A673 (cell line): Measurements from ENCODE around the gene TMC1. TPM values are rescaled to one million over a fixed set of nuclear protein-coding genes. Genes with fewer than 3 reads are reported as not detected.

Experiments
- BruUV-seq: library from RNA; stranded (reverse); fragments of 400-500 nt; replicated peaks from 2 replicates; lab custom pipeline; 2021; lab: Mats Ljungman, UMichigan
- CTCF ChIA-PET: fragments of 300-600 bp; sonication (Branson Sonifier 250); formaldehyde crosslinking; loops from one replicate; lab custom pipeline; 2022; ENCODE audit warnings: antibody characterized with exemption; lab: Charles Lee
- POLR2A ChIA-PET: fragments of 300-600 bp; sonication (Branson Sonifier 250); formaldehyde crosslinking; loops from one replicate; lab custom pipeline; 2022; ENCODE audit warnings: antibody characterized with exemption; ENCODE audit not compliant: low non-redundant PET; lab: Charles Lee
- DNase-seq: peaks from one replicate; pipeline ENCODE4 v3.0.0-alpha.2; 2015; ENCODE audit warnings: low spot score
- H3K27ac ChIP-seq: fragments of 200-600 bp; sonication (generic); 2 replicates; pipeline ENCODE4 v1.5.1; 2016; ENCODE audit warnings: mixed run types, low read depth, mild to moderate bottlenecking, mixed read lengths, antibody characterized with exemption, low read length; ENCODE audit not compliant: poor library complexity, severe bottlenecking
- H3K27me3 ChIP-seq: fragments of 200-600 bp; sonication (generic); replicated peaks from 2 replicates; pipeline ENCODE4 v1.6.1; 2017; ENCODE audit warnings: mixed run types, low read depth, mild to moderate bottlenecking, mixed read lengths, antibody characterized with exemption, low read length; ENCODE audit not compliant: insufficient read depth, poor library complexity
- H3K36me3 ChIP-seq: fragments of 200-600 bp; sonication (generic); 2 replicates; pipeline ENCODE4 v1.6.1; 2016; ENCODE audit warnings: mixed run types, mild to moderate bottlenecking, mixed read lengths, antibody characterized with exemption, low read length; ENCODE audit not compliant: insufficient read depth, poor library complexity, severe bottlenecking
- H3K4me1 ChIP-seq: fragments of 200-600 bp; sonication (generic); 2 replicates; pipeline ENCODE4 v1.6.1; 2017; ENCODE audit warnings: mixed run types, mild to moderate bottlenecking, mixed read lengths, antibody characterized with exemption, low read length; ENCODE audit not compliant: insufficient read depth, poor library complexity, severe bottlenecking
- H3K4me3 ChIP-seq: fragments of 200-600 bp; sonication (generic); 2 replicates; pipeline ENCODE4 v1.5.1; 2016; ENCODE audit warnings: low read depth, mixed run types, mild to moderate bottlenecking, mixed read lengths, low read length; ENCODE audit not compliant: poor library complexity, severe bottlenecking
- H3K9me3 ChIP-seq: fragments of 200-600 bp; sonication (generic); 2 replicates; pipeline ENCODE4 v1.6.1; 2016; ENCODE audit warnings: mixed run types, low read depth, mild to moderate bottlenecking, mixed read lengths, antibody characterized with exemption, low read length; ENCODE audit not compliant: poor library complexity, severe bottlenecking
- EZH2 ChIP-seq: fragments of 200-600 bp; sonication (generic); IDR thresholded peaks from 2 replicates; pipeline ENCODE4 v1.6.1; 2017; ENCODE audit warnings: borderline replicate concordance, low read depth, mild to moderate bottlenecking, mixed read lengths, antibody characterized with exemption, low read length; ENCODE audit not compliant: poor library complexity, severe bottlenecking
- intact Hi-C: fragments of 100-400 bp; cut with micrococcal nuclease; formaldehyde crosslinking; loops from one replicate; pipeline ENCODE4 v1.10.0; 2022; ENCODE audit not compliant: unreplicated experiment
- total RNA-seq: library from RNA; stranded (reverse); gene quantifications from 2 replicates; pipeline ENCODE4 v1.2.3, GENCODE V29; 2021
- TF ChIP-seq, protein P1 (sequence below): fragments of 300-800, 200-600 bp; sonication (generic); conservative IDR thresholded peaks from 2 replicates; pipeline ENCODE4 v1.5.1; 2017; ENCODE audit warnings: low read depth, mild to moderate bottlenecking, antibody characterized with exemption, low read length, moderate library complexity, mixed read lengths

Gene TMC1
- total RNA-seq, 1 experiment from 2014 or later = 0.75 TPM

DNA sequence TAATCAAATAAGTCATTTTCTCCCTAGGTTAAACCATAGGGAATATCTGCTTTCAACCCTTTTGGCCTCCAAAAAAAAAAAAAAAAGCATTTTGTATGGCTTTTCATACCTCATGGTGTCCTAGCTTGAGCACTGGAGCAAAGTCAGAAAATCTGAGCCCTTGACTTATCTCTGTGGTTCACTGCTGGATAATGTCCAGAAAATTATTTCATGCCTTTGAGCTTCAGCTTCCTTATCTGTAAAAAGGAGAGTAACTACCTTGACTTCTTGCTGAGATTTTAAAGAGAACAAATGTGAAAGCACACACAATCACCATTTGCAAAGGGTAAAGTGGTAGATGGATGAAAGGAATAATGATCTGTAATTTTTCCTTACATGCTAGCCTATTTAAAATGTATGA lies 265.5 kb downstream of the TMC1 start:
- H3K4me1 ChIP-seq = no peaks in the 10 kb centered on the region
- H3K36me3 ChIP-seq = no peaks in the 10 kb centered on the region
- no TSS peak for BruUV-seq
- TF ChIP-seq, protein P1, sequence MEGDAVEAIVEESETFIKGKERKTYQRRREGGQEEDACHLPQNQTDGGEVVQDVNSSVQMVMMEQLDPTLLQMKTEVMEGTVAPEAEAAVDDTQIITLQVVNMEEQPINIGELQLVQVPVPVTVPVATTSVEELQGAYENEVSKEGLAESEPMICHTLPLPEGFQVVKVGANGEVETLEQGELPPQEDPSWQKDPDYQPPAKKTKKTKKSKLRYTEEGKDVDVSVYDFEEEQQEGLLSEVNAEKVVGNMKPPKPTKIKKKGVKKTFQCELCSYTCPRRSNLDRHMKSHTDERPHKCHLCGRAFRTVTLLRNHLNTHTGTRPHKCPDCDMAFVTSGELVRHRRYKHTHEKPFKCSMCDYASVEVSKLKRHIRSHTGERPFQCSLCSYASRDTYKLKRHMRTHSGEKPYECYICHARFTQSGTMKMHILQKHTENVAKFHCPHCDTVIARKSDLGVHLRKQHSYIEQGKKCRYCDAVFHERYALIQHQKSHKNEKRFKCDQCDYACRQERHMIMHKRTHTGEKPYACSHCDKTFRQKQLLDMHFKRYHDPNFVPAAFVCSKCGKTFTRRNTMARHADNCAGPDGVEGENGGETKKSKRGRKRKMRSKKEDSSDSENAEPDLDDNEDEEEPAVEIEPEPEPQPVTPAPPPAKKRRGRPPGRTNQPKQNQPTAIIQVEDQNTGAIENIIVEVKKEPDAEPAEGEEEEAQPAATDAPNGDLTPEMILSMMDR = no peak
- no peaks in the 10 kb centered on the region for H3K9me3 ChIP-seq
- ChIA-PET CTCF (no interaction called here), POLR2A (no interaction called here)
- no peak for DNase-seq
- H3K27me3 ChIP-seq = no peaks in the 10 kb centered on the region
- no peak overlapping the region for H3K4me3 ChIP-seq
- intact Hi-C loops = no loop called here
- no peak overlapping the region for H3K27ac ChIP-seq

DNA sequence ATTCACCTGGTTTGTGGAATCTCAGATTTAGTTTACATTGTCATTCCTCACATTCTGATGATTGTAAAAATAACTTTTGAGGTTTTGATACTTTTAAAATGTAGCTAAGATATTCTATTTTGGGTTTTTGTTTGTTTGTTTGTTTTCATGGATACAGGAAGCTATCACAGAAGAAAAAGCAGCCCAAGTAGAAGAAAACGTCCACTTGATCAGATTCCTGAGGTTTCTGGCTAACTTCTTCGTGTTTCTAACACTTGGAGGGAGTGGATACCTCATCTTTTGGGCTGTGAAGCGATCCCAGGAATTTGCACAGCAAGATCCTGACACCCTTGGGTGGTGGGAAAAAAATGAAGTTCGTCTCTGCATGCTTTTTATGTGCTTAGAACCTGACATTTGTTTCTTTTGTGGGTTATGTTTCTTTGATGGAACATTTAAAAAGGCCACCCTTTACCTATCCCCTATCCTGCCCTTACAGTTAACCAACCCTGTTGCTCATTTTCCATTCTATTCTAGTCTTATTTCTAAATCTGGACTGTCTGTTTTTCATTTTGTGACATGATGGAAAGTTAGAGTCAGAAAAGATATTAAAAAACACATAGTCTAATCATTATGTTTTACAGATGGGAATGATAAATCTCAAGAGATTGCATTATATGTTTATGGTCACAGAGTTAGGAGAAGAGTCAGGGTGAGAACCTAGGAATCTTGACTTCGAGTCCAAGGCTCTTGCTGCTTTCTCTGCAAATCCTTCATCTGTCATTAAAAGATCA lies 267.7 kb downstream of the TMC1 start:
- Histone ChIP-seq H3K9me3 (no peaks in the 10 kb centered on the region), H3K27ac (no peak overlapping the region), H3K4me3 (no peak overlapping the region), H3K27me3 (no peaks in the 10 kb centered on the region), H3K4me1 (no peaks in the 10 kb centered on the region), H3K36me3 (no peaks in the 10 kb centered on the region)
- POLR2A ChIA-PET = no interaction called here
- TF ChIP-seq, protein P1 = no peak
- TF ChIP-seq EZH2 = no peak
- BruUV-seq = no TSS peak
- CTCF ChIA-PET = no interaction called here
- intact Hi-C loops = no loop called here
- no peak for DNase-seq

DNA sequence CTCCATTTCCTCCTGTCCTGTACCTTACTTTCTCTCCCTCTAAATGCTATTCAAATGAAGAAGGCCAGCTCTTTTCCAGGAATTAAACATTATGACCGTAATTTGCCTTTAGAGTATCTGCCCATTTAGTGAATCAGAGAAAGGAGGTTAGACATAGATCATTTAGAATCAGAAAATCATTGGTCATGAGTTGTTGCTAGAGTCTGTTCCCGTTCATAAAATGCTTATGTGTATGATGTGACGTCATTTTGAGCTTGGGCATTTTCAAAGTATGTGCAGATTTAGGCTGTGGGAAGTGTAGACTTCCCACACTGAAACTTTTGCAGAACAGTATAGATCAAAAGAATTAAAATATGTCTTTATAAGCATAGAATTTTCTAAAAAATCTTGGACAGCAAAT lies 268.5 kb downstream of the TMC1 start:
- BruUV-seq = no TSS peak
- TF ChIP-seq, protein P1 = no peak
- TF ChIP-seq EZH2 = no peak
- no peak for DNase-seq
- Histone ChIP-seq H3K27me3 (no peaks in the 10 kb centered on the region), H3K4me1 (no peaks in the 10 kb centered on the region), H3K9me3 (no peaks in the 10 kb centered on the region), H3K4me3 (no peak overlapping the region), H3K27ac (no peak overlapping the region), H3K36me3 (no peaks in the 10 kb centered on the region)
- ChIA-PET POLR2A (no interaction called here), CTCF (no interaction called here)
- intact Hi-C loops = loop anchor here (10.0 kb wide), 1 partner anchor 55 kb away; no protein-coding TSS in a partner anchor
